NCI-H1930 (cell line): ENCODE data around the gene NIF3L1.
A peak's percentile ranks its signal among the peaks of the same experiment; 100 is the strongest.

Source experiments
- DNase-seq, 2 experiments: peaks; one replicate each; lab custom pipeline; 2025; lab: John Stamatoyannopoulos, UW

The NIF3L1 gene, protein sequence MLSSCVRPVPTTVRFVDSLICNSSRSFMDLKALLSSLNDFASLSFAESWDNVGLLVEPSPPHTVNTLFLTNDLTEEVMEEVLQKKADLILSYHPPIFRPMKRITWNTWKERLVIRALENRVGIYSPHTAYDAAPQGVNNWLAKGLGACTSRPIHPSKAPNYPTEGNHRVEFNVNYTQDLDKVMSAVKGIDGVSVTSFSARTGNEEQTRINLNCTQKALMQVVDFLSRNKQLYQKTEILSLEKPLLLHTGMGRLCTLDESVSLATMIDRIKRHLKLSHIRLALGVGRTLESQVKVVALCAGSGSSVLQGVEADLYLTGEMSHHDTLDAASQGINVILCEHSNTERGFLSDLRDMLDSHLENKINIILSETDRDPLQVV

DNA sequence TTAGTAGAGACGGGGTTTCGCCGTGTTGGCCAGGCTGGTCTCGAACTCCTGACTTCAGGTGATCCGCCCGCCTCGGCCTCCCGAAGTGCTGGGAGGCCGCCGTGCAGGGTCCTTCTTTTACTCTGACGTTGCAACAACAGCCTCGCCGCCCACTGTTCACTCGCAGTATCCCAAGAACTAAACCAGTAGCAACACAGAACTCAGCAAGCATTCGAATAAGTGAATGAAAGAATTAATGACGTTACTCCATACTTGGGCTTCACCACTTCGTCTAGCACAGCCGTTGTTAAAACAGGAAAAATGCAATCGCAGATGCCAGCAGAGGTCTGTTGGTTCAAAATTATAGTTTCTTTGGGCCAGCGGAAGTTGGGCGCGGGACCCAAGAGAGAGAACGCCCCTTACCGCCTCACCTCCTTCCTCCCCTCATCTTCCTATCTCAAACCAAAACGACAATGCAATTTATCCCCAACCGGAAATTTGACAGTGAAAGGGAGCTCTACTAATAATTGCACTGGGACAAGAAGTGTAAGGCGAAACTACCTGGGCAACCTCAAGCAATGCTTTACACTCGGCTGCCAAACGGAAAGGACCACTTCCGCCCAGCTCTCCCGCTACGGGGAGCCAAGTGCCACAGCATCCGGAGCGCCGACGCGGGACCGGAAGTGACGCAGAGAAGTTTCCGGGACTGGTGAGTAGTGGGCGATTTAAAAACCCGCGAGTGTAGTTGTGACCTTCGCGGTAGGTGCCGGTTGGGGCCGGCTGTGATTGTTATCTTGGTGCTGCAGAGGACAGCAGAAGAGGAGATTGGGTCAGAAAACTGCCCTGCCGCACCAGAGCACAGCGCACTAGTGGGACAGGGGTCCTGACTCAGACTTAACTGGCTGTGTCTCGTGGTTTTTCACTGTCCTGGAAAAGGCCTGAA, at the start of gene NIF3L1, which contains the start of gene PPIL3:
TSS of gene NIF3L1 (plus strand) at position 668 of the 922 bp plus-strand sequence. CDS start 2,573 bp downstream, outside the sequence.
TSS of gene PPIL3 (minus strand) at position 374 of the 922 bp plus-strand sequence. CDS start 1,462 bp downstream, outside the sequence.
- peak; percentile 93 to 95 for DNase-seq

DNA sequence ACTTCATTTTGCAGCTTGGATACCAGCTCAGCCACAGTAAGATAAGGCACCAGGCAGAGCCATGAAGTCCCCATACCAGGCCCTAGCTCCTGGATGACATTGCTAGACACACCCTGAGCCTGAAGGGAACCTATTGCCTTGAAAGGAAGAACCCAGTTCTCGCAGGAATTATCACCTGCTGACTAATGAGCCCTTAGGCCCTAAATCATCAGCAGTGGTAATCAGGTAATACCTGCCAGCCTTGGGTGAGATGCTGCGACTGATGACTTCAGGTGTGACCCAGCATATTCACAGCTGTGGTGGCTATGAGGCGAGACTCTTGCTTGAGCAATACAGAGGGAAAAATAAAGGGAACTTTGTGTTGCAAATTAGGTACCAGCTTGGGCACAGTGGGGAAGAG, 49.7 kb upstream of the NIF3L1 start:
- no peak for DNase-seq

DNA sequence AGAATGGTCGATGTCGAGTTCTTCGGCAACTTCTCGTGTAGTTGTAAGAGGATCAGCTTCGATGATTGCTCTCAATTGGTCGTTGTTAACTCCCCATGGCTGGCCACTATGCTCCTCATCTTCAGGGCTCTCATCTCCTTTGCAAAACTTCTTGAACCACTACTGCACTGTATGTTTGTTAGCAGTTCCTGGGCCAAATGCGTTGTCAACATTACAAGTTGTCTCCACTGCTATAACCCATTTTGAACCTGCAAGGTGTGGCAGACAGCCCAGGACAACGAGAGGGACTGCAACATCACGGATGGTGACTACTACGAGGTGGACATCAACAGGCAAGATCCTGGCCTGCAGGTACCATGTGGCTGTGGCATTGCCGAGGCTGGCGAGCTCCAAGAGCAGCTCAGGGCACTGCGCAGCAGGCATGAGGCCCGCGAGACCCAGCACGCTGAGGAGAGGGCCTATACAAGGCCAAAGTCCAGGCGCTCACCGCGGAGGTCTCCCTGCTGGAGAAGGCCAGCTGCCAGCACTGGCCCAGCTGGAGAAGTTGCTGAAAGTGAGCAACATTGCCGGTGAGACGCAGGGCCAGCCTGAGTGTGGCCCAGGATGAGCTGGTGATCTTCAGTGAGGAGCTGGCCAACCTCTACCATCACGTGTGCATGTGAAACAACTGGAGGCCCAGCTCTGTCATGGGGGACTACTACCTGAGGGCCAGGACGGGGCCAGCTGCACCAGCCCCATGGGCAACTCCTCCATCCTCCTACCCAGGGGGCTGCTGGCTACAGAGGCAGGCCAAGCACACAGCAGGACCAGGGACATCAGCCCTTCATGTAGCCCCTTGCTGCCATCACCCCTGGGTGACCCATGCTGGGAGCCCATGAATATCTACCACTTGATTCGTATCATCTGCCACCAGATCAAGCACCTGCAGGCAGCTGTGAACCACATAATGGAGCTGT, 44.9 kb upstream of the NIF3L1 start:
- no peak for DNase-seq

DNA sequence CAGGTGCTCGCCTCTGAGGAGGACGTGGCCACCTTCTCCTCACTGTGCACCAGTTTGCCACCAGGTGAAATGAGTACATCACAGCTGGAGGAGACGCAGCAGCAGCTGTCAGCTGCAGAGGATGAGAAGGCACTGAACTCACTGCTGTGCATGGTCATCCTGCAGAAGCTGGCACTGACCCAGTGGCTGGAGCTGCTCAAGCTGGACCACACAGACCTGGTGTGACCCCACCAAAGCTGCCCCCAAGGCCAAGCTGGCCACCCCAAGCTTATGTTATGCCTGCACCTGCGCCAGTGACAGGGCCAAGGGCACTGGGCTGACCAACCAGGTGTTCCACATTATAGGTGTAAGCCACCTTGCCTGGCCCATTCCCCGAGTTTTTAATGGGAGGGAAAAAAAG, 44.0 kb upstream of the NIF3L1 start:
- no peak for DNase-seq

DNA sequence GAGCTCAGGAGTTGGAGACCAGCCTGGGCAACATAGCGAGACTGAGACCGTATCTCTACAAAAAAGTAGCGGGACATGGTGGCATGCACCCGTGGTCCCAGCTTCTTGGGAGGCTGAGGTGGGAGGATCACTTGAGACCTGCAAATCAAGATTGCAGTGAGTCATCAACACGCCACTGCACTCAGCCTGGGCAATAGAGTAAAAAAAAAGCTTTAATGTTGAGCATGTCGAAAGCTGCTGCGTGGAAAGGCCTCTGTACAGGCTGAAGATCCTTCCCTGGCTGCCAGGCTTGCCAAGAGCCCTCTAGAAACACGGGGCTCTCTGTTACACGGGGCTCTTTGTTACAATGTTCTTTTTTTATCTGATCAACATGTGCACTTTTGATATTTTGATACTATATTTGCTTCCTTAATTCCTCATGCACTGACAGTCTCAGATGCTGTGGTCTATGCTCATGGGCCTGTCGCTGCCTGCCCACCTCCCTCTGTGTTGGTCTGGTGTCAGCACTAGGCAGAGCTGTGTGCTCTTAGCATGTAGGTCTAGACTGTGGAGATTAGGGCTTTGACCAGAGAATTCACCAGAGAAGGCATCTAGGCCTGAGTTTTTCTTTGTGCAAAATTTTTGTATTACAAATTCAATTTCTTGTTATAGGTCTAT, 43.4 kb upstream of the NIF3L1 start:
- no peak for DNase-seq

DNA sequence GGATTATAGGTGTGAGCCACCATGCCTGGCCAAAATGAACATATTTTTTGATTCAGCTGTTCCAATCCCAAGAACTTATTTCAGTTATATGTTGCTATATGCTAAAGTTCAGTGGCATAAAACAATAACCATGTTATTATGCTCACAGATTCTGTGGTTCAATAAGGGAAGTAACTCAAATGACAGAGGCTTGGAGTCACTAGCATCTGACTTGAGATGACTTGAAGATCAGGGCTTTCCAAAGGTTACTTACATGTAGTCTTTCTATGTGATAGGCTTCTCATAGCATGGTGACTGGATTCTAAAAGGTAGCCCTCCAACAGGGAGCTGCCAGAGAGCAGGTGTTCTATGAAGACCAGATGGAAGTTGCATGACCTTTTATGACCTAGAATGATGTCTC, 41.9 kb upstream of the NIF3L1 start:
- no peak for DNase-seq

DNA sequence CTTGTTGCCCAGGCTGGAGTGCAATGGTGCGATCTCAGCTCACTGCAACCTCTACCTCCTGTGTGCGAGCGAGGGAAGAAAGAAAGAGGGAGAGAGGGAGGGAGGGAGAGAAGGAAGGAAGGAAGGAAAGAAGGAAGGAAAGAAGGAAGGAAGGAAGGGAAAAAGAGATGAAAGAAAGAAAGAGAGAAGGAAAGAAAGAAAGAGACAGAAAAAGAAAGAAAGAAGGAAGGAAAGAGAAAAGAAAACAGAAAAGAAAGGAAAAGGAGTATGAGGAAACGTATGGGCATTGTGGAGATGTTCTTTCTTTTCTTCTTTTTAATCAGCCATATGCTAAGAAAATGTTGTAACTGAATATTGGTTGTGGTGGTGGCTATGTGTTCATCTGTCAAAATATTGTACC, 41.2 kb upstream of the NIF3L1 start:
- no peak for DNase-seq

DNA sequence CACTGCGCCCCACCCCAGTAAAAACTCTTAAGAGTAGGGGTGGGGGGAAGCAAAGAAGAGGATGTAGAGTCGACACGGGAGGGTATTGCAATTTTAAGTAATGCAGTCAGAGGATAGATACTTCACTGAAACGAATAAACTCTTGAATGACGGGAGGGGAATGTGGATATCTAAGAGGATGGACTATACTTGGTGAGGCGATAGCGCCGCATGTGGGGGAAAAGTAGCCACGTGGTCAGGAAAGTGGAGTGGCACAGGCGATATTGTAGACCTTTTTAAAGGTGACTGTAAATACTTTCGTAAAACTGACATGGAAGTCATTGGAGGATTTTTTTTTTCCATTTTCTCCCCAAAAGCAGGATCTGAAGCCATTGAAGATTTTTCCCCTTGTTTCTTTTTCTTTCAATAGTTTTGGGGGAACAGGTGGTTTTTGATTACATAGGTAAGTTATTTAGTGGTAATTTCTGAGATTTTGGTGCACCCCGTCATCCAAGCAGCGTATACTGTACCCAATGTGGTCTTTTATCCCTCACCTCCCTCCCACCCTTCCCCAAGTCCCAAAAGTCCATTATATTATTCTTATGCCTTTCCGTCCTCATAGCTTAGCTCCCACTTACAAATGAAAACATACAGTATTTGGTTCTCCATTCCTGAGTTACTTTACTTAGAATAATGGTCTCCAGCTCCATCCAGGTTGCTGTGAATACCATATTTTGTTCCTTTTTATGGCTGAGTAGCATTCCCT, 38.5 kb upstream of the NIF3L1 start:
- no peak for DNase-seq

DNA sequence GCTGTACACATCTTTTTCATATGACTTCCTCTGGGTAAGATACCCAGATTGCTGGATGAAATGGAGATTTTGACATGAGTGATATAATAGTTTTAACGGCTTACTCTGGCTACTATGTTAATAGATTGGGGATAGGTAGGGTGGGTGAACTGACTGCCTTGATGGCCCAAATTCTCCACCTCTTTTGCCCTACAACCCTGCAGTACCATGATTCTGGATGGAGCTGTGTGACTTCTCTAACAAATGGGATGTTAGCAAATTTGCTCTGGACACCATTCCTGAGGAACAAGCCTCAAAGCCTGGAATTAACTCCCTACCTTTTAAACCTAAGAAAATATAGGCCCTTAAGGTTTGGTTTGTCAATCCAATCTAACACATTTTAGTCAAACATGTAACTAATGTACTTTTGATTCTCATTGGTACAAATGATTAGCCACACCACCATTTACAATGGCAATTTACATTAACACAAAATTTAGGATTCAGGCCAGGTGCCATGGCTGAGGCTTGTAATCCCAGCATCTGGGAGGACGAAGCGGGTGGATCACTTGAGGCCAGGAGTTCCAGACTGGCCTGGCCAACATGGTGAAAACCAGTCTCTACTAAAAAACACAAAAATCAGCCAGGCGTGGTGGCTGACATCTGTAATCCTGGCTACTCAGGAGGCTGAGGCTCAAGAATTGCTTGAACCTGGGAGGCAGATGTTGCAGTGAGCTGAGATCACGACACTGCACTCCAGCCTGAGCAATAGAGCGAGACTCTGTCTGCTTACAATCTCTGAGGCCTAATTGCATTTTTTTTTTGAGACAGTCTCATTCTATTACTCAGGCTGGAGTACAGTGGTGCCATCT, 37.5 kb upstream of the NIF3L1 start:
- DNase-seq: no peak

DNA sequence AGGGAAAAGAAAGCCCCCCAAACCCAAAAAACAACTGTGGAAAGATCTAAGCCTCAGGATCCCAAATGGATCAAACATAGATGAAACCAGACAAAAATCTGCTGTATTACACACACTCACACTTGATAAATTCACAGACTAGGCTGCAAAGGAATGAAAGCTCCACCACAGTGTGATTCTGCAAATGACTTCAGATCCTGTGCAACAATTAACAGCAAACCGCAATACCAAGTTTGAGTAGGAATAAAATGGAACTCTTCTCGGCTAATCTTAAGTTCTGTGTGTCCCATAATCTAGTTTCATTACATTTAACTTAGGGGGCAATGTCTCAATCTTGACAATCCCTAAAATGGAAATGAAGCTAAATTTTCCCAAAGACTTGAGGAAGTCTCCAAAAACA, 36.6 kb upstream of the NIF3L1 start:
- DNase-seq: no peak

DNA sequence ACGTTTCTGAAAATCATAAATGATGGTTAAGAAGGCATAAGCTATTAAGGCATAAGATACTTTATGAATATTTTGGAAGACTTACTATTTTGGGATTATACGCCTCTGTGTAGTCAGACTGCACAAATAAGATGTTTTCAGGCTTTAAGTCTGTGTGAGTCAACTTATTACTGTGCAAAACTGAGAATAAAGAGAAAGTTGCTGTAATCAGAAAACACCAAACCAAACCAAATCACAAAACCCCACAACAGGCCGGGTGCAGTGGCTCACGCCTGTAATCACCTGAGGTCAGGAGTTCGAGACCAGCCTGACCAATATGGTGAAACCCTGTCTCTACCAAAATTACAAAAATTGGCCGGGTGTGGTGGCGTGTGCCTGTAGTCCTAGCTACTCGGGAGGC, 32.4 kb upstream of the NIF3L1 start:
- DNase-seq: no peak

DNA sequence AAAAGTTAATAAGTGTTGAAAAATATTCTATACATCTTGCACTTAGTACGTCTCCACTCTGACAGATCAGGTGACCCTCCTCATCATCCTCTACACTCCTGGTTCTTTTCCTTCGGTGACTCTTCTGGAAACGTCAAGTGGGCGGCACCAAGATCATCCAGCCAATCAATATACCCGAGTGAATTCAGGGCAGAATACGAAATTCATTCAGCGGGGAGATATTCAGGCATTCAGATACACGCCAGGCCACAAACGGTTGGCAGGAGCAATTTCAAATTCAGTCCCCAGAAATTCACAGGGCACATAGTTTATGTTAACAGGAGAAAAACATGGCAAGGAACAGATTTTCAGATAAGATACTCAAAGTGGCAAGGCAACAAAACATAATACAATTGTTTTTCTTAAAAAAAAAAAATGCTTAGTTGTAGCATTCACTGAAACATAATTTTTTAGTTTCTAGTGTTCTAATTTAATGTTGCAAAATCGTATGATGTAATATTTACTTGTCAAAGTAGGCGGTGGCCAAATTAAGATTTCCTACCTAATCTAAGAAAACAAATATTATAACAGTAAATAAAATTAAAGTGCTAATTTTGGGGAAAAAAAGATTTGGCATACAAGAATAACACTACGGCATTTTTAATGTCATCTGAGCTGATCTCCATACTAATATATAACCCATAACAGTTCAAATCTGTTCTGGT, 28.9 kb upstream of the NIF3L1 start:
- DNase-seq: no peak

DNA sequence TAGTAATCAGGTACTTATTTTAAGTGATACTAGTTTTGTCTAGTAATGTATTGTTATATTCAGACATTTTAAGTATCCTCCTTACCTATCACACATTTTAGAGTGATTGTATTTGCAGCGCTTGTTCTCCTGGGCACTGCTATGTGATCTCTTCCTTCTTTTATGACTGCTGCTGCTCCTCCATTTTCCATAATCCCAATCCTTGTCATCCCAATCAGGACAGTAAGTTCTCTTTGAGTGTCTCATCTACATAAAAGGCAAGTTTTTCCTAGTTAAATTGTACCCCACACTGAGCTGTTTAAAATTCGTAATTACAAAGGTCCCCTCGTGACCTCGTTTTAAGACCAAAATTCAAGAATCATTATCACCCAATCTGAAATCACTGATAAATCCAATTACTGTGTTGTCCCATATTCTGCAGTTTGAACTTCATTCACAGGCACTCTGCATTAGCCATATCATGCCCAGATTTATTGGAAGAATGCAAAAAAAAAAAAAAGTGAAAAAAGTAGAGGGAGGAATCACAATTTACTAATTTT, 27.5 kb upstream of the NIF3L1 start:
- no peak for DNase-seq

DNA sequence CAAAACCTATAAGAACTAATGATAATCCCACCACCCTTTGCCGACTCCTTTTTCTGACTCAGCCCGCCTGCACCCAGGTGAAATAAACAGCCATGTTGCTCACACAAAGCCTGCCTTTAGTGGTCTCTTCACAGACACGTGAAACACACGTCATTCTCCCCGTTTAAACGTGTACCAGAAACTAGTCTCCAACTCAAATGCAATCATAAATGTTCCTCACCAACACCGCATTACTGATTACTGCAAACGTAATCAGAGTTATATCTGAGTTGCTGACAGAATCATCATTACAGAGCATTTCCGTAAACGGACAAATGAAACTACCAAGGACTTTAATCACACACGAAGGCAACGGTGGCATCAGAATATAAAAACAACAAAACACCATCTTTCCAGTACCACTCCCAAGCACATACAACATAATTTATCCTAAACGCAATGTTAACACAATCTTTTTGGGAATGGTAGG, 26.6 kb upstream of the NIF3L1 start:
- no peak for DNase-seq

DNA sequence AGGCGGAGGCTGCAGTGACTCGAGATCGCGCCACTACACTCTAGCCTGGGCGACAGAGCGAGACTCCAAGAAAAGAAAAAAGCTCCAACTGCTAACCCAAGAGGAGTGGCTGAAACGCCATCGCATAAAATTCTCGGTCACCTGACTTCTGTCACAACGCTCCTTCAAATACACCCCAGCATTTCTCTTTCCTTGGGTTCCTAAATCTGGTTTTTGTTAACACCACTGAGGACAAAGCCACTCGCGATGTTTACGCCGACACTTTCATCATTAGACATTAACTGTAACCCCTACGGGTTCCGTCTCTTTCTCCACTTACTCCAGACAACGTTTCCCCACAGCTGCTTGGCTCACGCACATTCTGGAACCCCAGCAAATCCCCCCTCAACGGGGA, 25.4 kb upstream of the NIF3L1 start:
- no peak for DNase-seq

DNA sequence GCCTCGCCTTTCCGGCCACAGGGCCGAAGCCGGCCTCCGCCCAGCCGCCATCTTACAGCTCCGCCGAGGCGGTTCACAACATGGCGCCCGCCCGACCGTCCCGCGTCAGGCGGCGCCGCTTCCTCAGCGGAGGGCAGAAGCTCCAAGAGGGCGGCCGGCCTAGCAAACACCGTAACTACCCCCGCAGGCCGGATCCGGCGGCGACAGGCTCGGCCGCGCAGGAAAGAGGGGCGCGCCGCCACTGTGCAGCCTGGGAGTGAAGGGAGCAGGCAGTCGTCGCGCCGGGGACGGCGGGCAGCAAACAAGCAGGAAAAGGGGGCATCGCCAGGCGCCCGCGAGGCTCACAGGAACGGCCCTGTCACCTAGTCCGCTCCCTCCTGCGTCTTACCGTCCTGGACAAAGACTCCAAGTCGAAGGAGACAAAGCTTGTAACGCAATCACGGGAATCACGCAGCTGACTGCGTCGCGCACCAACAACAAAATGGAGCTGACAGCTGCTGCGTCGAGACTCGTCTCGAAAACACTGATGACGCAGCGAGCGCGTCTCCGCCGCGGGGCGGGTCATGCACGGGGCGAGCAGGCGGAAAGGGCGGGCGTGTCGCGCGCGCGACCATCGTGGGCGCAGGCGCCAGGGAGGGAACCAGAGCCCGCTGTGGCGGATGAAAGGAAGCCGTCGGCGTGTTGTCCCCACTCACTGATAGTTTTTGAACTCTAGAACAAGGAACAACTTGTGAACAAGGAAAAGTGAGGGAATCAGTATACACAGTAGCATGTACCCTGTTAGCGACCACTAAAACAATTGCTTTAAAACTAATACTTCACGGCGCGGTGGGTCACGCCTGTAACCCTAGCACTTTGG, 24.8 kb upstream of the NIF3L1 start, which contains the start of gene CLK1:
TSS of gene CLK1 (minus strand) at position 483 of the 859 bp plus-strand sequence. CDS start 2,796 bp downstream, outside the sequence.
- DNase-seq: peak; percentile 86 to 89

DNA sequence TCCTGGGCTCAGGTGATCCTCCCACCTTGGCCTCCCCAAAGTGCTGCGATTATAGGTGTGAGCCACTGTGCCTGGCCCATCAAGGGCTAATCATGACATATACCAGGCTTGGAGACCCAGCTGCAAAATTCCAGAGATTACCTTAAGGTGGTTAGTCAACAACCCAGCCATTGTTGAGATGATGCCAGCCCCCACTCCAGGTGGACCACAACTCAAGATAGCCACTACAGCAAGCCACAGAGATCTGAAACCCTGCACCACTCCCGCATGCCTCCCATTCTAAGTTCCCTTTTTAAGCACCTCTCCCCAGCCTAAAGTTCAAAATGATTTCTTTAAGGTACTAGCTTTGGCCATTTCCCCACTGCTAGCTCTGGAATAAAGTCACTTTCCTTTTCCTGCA, 20.2 kb upstream of the NIF3L1 start:
- DNase-seq: no peak
